Keratinocyte (primary cell): ENCODE measurements around the gene PRPF4. TPM values are rescaled to one million over a fixed set of nuclear protein-coding genes. Genes with fewer than 3 reads are reported as not detected.

ENCODE experiments used
- DNase-seq: peaks from one replicate; pipeline ENCODE4 v3.0.0-alpha.2; 2011; ENCODE audit warnings: low read depth, missing footprints, low spot score
- FAIRE-seq: peaks from 2 replicates; lab custom pipeline; 2011; peaks lifted over from hg19 to GRCh38; lab: Jason Lieb, UNC
- H2AFZ ChIP-seq: 2 replicates; pipeline ENCODE4 v1.6.0; 2012; ENCODE audit warnings: low read length, control low read depth, inconsistent platforms; ENCODE audit not compliant: control insufficient read depth
- H3K27ac ChIP-seq: 2 replicates; pipeline ENCODE4 v1.5.1; 2011; ENCODE audit warnings: low read length; ENCODE audit not compliant: control insufficient read depth, insufficient read depth
- H3K27me3 ChIP-seq: 3 replicates; pipeline ENCODE4 v1.6.0; 2011; ENCODE audit warnings: low read length; ENCODE audit not compliant: control insufficient read depth, insufficient read depth; ENCODE audit errors: extremely low read depth
- H3K36me3 ChIP-seq, 2 experiments: 2 replicates in 1 of 2; 3 replicates in 1 of 2; pipeline ENCODE4 v1.5.1; 2011; ENCODE audit warnings: low read length in 2 of 2, mild to moderate bottlenecking in 1 of 2; ENCODE audit not compliant: control insufficient read depth in 2 of 2, insufficient read depth in 2 of 2; ENCODE audit errors: extremely low read depth in 1 of 2
- H3K4me1 ChIP-seq: 3 replicates; pipeline ENCODE4 v1.5.1; 2011; ENCODE audit warnings: low read length; ENCODE audit not compliant: control insufficient read depth, insufficient read depth; ENCODE audit errors: extremely low read depth
- H3K4me2 ChIP-seq: 3 replicates; pipeline ENCODE4 v1.6.0; 2011; ENCODE audit warnings: low read depth, low read length; ENCODE audit not compliant: control insufficient read depth, insufficient read depth; ENCODE audit errors: extremely low read depth
- H3K4me3 ChIP-seq, 3 experiments: fragments of 200-600 bp in 1 of 3; sonication (generic) in 1 of 3; 2 replicates in 2 of 3; 3 replicates in 1 of 3; pipeline ENCODE4 v1.5.1; 2011 to 2016; ENCODE audit warnings: low read length in 3 of 3, mild to moderate bottlenecking in 3 of 3, control low read depth in 2 of 3, inconsistent platforms in 1 of 3, low read depth in 1 of 3, mixed read lengths in 1 of 3, mixed run types in 1 of 3, moderate library complexity in 1 of 3; ENCODE audit not compliant: control insufficient read depth in 2 of 3, insufficient read depth in 2 of 3; ENCODE audit errors: extremely low read depth in 1 of 3
- H3K79me2 ChIP-seq: 2 replicates; pipeline ENCODE4 v1.6.0; 2012; ENCODE audit warnings: low read length; ENCODE audit not compliant: control insufficient read depth, insufficient read depth
- H3K9ac ChIP-seq: 3 replicates; pipeline ENCODE4 v1.6.0; 2011; ENCODE audit warnings: low read length; ENCODE audit not compliant: control insufficient read depth, insufficient read depth; ENCODE audit errors: extremely low read depth
- H3K9me1 ChIP-seq: 3 replicates; pipeline ENCODE4 v1.6.0; 2011; ENCODE audit warnings: low read length; ENCODE audit not compliant: control insufficient read depth, insufficient read depth; ENCODE audit errors: extremely low read depth
- H3K9me3 ChIP-seq: 2 replicates; pipeline ENCODE4 v1.5.1; 2012; ENCODE audit warnings: low read depth, low read length; ENCODE audit not compliant: control insufficient read depth
- H4K20me1 ChIP-seq: 3 replicates; pipeline ENCODE4 v1.6.0; 2011; ENCODE audit warnings: low read length; ENCODE audit not compliant: control insufficient read depth, insufficient read depth; ENCODE audit errors: extremely low read depth
- CTCF ChIP-seq, 3 experiments: IDR thresholded peaks in 1 of 3; conservative IDR thresholded peaks in 1 of 3; optimal IDR thresholded peaks in 1 of 3; 2 replicates in 2 of 3; 3 replicates in 1 of 3; pipeline versions ENCODE3 to v1.5.1; 2011; ENCODE audit warnings: low read length in 3 of 3, mild to moderate bottlenecking in 3 of 3, moderate library complexity in 2 of 3, control low read depth in 1 of 3, inconsistent platforms in 1 of 3; ENCODE audit not compliant: insufficient read depth in 2 of 3; ENCODE audit errors: extremely low read depth in 1 of 3
- EZH2 ChIP-seq: IDR thresholded peaks from one replicate; pipeline ENCODE4 v1.6.1; 2012; ENCODE audit warnings: inconsistent platforms, mild to moderate bottlenecking, low read length, moderate library complexity
- dilution Hi-C: fragments of 300-500 bp; cut with MboI; formaldehyde crosslinking; loops from one replicate; pipeline ENCODE4 v1.7.0; 2020; ENCODE audit warnings: low sequenced_read_pairs; ENCODE audit not compliant: extremely low pct_ligation_motif_present
- polyA plus RNA-seq, 5 experiments: library from polyadenylated mRNA; depleted of rRNA in 3 of 5; stranded (reverse) in 3 of 5; stranded (forward) in 1 of 5; unstranded in 1 of 5; fragments of >200 nt; gene quantifications; 1 replicate in 1 of 5; 2 replicates in 3 of 5; 3 replicates in 1 of 5; pipeline versions ENCODE4 v1.2.1 to v1.2.3, GENCODE V29; 2011 to 2012; ENCODE audit warnings: missing spikeins in 2 of 5, low read depth in 1 of 5, low replicate concordance in 1 of 5

PRPF4 gene
- polyA plus RNA-seq, 1 donor (not counting 4 experiments of a cell fraction or from before 2014, with no cell fraction given), result 28.8 TPM

- Histone ChIP-seq H2AFZ (no peak overlapping the region), H3K27me3 (no peaks in the 10 kb centered on the region), H3K4me1 (no peaks in the 10 kb centered on the region), H3K4me2 (no peak overlapping the region), H3K9me1 (no peaks in the 10 kb centered on the region), H4K20me1 (no peaks in the 10 kb centered on the region), H3K27ac (no peak overlapping the region), H3K4me3 (no peak overlapping the region), H3K9me3 (no peaks in the 10 kb centered on the region), H3K9ac (no peak overlapping the region), H3K79me2 (no peaks in the 10 kb centered on the region), H3K36me3 (no peaks in the 10 kb centered on the region)
- dilution Hi-C loops, result no loop called here
- TF ChIP-seq EZH2 (no peak), CTCF (optimal IDR thresholded peaks at IDR 0.05 in 1 of 3, IDR thresholded peaks at IDR 0.05 in 1 of 3, conservative IDR thresholded peaks at IDR 0.05 in 1 of 3; ENCODE audit: extremely low read depth in 1 of 3, insufficient read depth in 2 of 3, low read length in 3 of 3) (no peak)
- DNase-seq, result no peak
- FAIRE-seq, result no peak
These were observed 36.5 kb downstream of the PRPF4 start for GRCh38 chr9:113311961-113312360.

GRCh38 chr9:113313261-113313660 is 37.8 kb downstream of the PRPF4 start:
- DNase-seq (no peak), FAIRE-seq (no peak)
- Histone ChIP-seq H4K20me1 (no peaks in the 10 kb centered on the region), H3K36me3 (no peaks in the 10 kb centered on the region), H3K4me1 (no peaks in the 10 kb centered on the region), H3K27ac (no peak overlapping the region), H3K9me3 (no peaks in the 10 kb centered on the region), H3K4me3 (no peak overlapping the region), H3K4me2 (no peak overlapping the region), H3K9ac (no peak overlapping the region), H3K9me1 (no peaks in the 10 kb centered on the region), H2AFZ (no peak overlapping the region), H3K79me2 (no peaks in the 10 kb centered on the region), H3K27me3 (no peaks in the 10 kb centered on the region)
- dilution Hi-C loops, result no loop called here
- TF ChIP-seq EZH2 (no peak), CTCF (optimal IDR thresholded peaks at IDR 0.05 in 1 of 3, IDR thresholded peaks at IDR 0.05 in 1 of 3, conservative IDR thresholded peaks at IDR 0.05 in 1 of 3; ENCODE audit: extremely low read depth in 1 of 3, insufficient read depth in 2 of 3, low read length in 3 of 3) (no peak)
